Cerebellar cortex (tissue), 1 donor: ENCODE results near the gene HCFC1R1.
"Not testable (repeated sequence)": the region's sequence is repeated elsewhere in the genome, so short reads cannot be mapped to it uniquely, and the experiment has no call there.

Source experiments
- DNase-seq: peaks from one replicate; pipeline ENCODE4 v3.0.0-alpha.2; 2015; ENCODE audit warnings: low spot score

Gene HCFC1R1

GRCh38 chr16:3057181-3058138, 33.7 kb upstream of the HCFC1R1 start:
- DNase-seq, result no peak

- DNase-seq, result no peak
Observed at GRCh38 chr16:3056336-3057180, 32.8 kb upstream of the HCFC1R1 start.

GRCh38 chr16:3055734-3056115, 32.0 kb upstream of the HCFC1R1 start:
- DNase-seq, result not testable (repeated sequence)

- DNase-seq, result no peak
Observed at GRCh38 chr16:3054965-3055733, 31.4 kb upstream of the HCFC1R1 start.

- not testable (repeated sequence) for DNase-seq
Observed at GRCh38 chr16:3053330-3053710, 29.6 kb upstream of the HCFC1R1 start.

- DNase-seq, result not testable (repeated sequence)
Observed at GRCh38 chr16:3052571-3053329, 29.0 kb upstream of the HCFC1R1 start.

GRCh38 chr16:3051494-3051893, 27.8 kb upstream of the HCFC1R1 start:
- DNase-seq, result no peak

GRCh38 chr16:3051009-3051408, 27.3 kb upstream of the HCFC1R1 start:
- no peak for DNase-seq

GRCh38 chr16:3050487-3050886, 26.7 kb upstream of the HCFC1R1 start:
- DNase-seq, result no peak

- DNase-seq, result no peak
Observed at GRCh38 chr16:3049921-3050481, 26.3 kb upstream of the HCFC1R1 start.

- no peak for DNase-seq
Observed at GRCh38 chr16:3047387-3047720, 23.6 kb upstream of the HCFC1R1 start.

- no peak for DNase-seq
Observed at GRCh38 chr16:3046641-3047386, 23.1 kb upstream of the HCFC1R1 start.

- no peak for DNase-seq
Observed at GRCh38 chr16:3045758-3046640, 22.3 kb upstream of the HCFC1R1 start, which contains the start of gene MMP25. MMP25 (plus strand) TSS chr16:3046561; CDS start chr16:3046918, 357 bp downstream.

GRCh38 chr16:3044708-3045107, 21.0 kb upstream of the HCFC1R1 start:
- no peak for DNase-seq

GRCh38 chr16:3042376-3042775, 18.6 kb upstream of the HCFC1R1 start:
- DNase-seq, result no peak

GRCh38 chr16:3038896-3039295, 15.2 kb upstream of the HCFC1R1 start:
- DNase-seq, result no peak

- DNase-seq, result no peak
Observed at GRCh38 chr16:3038256-3038655, 14.5 kb upstream of the HCFC1R1 start.

GRCh38 chr16:3036726-3037315, 13.1 kb upstream of the HCFC1R1 start, which contains the start of gene BICDL2:
BICDL2 (minus strand) TSS chr16:3036944; CDS start chr16:3035496, 1,448 bp downstream.
- no peak for DNase-seq
